Naive thymus-derived CD8-positive, alpha-beta T cell (primary cell): ENCODE measurements around the gene FAF2. TPM values are rescaled to one million over a fixed set of nuclear protein-coding genes. Genes with fewer than 3 reads are reported as not detected.
"Not testable (repeated sequence)": the region's sequence is repeated elsewhere in the genome, so short reads cannot be mapped to it uniquely, and the experiment has no call there.

ENCODE experiments used
- ATAC-seq, 2 donors: fragments of 150-1000 bp; cut with Tn5 transposase in 1 of 2; sonication (Bioruptor Pico), chemical (Tn5 transposase) in 1 of 2; 1 replicate in 1 of 2; 2 replicates in 1 of 2; pipeline ENCODE4 v1.10.0; 2021; ENCODE audit warnings: mild to moderate bottlenecking in 2 of 2, moderate library complexity in 2 of 2
- POLR2A ChIA-PET: fragments of 350-600 bp; sonication (Branson Sonifier 250); formaldehyde crosslinking; loops from one replicate; lab custom pipeline; 2021; ENCODE audit warnings: antibody characterized with exemption; lab: Charles Lee
- DNase-seq, 10 donors: peaks; one replicate each; pipeline versions ENCODE4 v3.0.0 to v3.0.0-alpha.2; 2020 to 2022
- H3K27ac Mint-ChIP-seq, 10 donors: one replicate each; pipeline ENCODE4 v1.8.0; 2020 to 2022; ENCODE audit warnings: mild to moderate bottlenecking in 10 of 10, mixed read lengths in 10 of 10, moderate library complexity in 4 of 10, inconsistent platforms in 1 of 10
- H3K27me3 Mint-ChIP-seq, 5 donors: one replicate each; pipeline ENCODE4 v1.8.0; 2021 to 2022; ENCODE audit warnings: mixed read lengths in 5 of 5
- H3K36me3 Mint-ChIP-seq, 3 donors: one replicate each; pipeline ENCODE4 v1.8.0; 2020 to 2022; ENCODE audit warnings: mixed read lengths in 3 of 3, mild to moderate bottlenecking in 2 of 3, inconsistent platforms in 1 of 3
- H3K4me1 Mint-ChIP-seq, 4 donors: one replicate each; pipeline ENCODE4 v1.8.0; 2021 to 2022; ENCODE audit warnings: mixed read lengths in 4 of 4
- H3K4me3 Mint-ChIP-seq, 10 donors: one replicate each; pipeline ENCODE4 v1.8.0; 2020 to 2022; ENCODE audit warnings: mild to moderate bottlenecking in 10 of 10, mixed read lengths in 10 of 10, moderate library complexity in 6 of 10, inconsistent platforms in 1 of 10
- H3K9me3 Mint-ChIP-seq, 9 donors: one replicate each; pipeline ENCODE4 v1.8.0; 2020 to 2022; ENCODE audit warnings: mixed read lengths in 9 of 9, mild to moderate bottlenecking in 3 of 9, inconsistent platforms in 1 of 9, moderate library complexity in 1 of 9
- polyA plus RNA-seq, 3 donors: library from polyadenylated mRNA; unstranded; fragments of 300-500 nt; fragmentation: Illumina TruSeq; gene quantifications; one replicate each; pipeline ENCODE4 v1.2.3, GENCODE V29; 2021
- total RNA-seq, 8 experiments: library from RNA in 2 of 8; stranded (reverse) in 2 of 8; gene quantifications; one replicate each; pipeline ENCODE4 v1.2.3 and lab custom pipeline; 2021 to 2026

Gene FAF2
- total and polyA plus RNA-seq, 5 experiments from 2014 or later = 9.5 to 37.8 (median 12.0) TPM

- H3K4me1 Mint-ChIP-seq = peaks cover 3 to 46% (median 37%) of the 10 kb centered on the region in 4 donors
- ATAC-seq = no peak
- POLR2A ChIA-PET = interaction anchor here (1.3 kb wide), 1 partner anchor 65 kb away, joined by 3 read pairs; no protein-coding TSS in a partner anchor
Observed at GRCh38 chr5:176466245-176466871, 18.2 kb downstream of the FAF2 start.

GRCh38 chr5:176469296-176469695 is 21.1 kb downstream of the FAF2 start:
- POLR2A ChIA-PET = interaction anchor here (1.2 kb wide), 1 partner anchor 60 kb away, joined by 3 read pairs; no protein-coding TSS in a partner anchor
- no peak for ATAC-seq

More at GRCh38 chr5:176466245-176466871, 18.2 kb downstream of the FAF2 start:
- Mint-ChIP-seq H3K27ac (peak overlapping the region in 4 of 10 donors; percentile 12 to 75 (median 30)), H3K27me3 (no peaks in the 10 kb centered on the region), H3K4me3 (no peak overlapping the region), H3K36me3 (peaks cover 0 to 59% (median 7%) of the 10 kb centered on the region in 3 donors), H3K9me3 (no peaks in the 10 kb centered on the region)
- DNase-seq = no peak

GRCh38 chr5:176470539-176470938 is 22.4 kb downstream of the FAF2 start:
- Mint-ChIP-seq H3K4me3 (no peak overlapping the region), H3K27me3 (no peaks in the 10 kb centered on the region), H3K27ac (peak overlapping the region in 2 of 10 donors; percentile 9 to 46), H3K9me3 (peaks cover 0 to 6% (median 0%) of the 10 kb centered on the region in 9 donors), H3K36me3 (peaks cover 16 to 64% (median 26%) of the 10 kb centered on the region in 3 donors), H3K4me1 (peaks cover 1 to 37% (median 35%) of the 10 kb centered on the region in 4 donors)
- POLR2A ChIA-PET = interaction anchor here (0.6 kb wide), 1 partner anchor 694 kb away, joined by 7 read pairs; no protein-coding TSS in a partner anchor
- ATAC-seq (no peak), DNase-seq (no peak)

More at GRCh38 chr5:176469296-176469695, 21.1 kb downstream of the FAF2 start:
- H3K27ac Mint-ChIP-seq = peak overlapping the region in 2 of 10 donors; percentile 1
- H3K36me3 Mint-ChIP-seq = peaks cover 12 to 68% (median 21%) of the 10 kb centered on the region in 3 donors
- no peak for DNase-seq
- peaks cover 1 to 39% (median 34%) of the 10 kb centered on the region in 4 donors for H3K4me1 Mint-ChIP-seq
- H3K9me3 Mint-ChIP-seq = peaks cover 0 to 4% (median 0%) of the 10 kb centered on the region in 9 donors
- H3K4me3 Mint-ChIP-seq = no peak overlapping the region
- no peaks in the 10 kb centered on the region for H3K27me3 Mint-ChIP-seq

GRCh38 chr5:176471098-176471497 is 22.9 kb downstream of the FAF2 start:
- Mint-ChIP-seq H3K9me3 (peaks cover 0 to 6% (median 0%) of the 10 kb centered on the region in 9 donors), H3K27ac (peak overlapping the region in 5 of 10 donors; percentile 2 to 46 (median 9)), H3K36me3 (peaks cover 16 to 64% (median 26%) of the 10 kb centered on the region in 3 donors), H3K27me3 (no peaks in the 10 kb centered on the region), H3K4me3 (no peak overlapping the region), H3K4me1 (peaks cover 1 to 40% (median 31%) of the 10 kb centered on the region in 4 donors)
- DNase-seq (no peak), ATAC-seq (no peak)
- POLR2A ChIA-PET = no interaction called here

- Mint-ChIP-seq H3K27me3 (no peaks in the 10 kb centered on the region), H3K36me3 (peaks cover 16 to 53% (median 21%) of the 10 kb centered on the region in 3 donors), H3K4me1 (peaks cover 5 to 36% (median 25%) of the 10 kb centered on the region in 4 donors), H3K27ac (peak overlapping the region in 3 of 10 donors; percentile 10 to 40 (median 19)), H3K9me3 (peaks cover 0 to 6% (median 0%) of the 10 kb centered on the region in 9 donors), H3K4me3 (no peak overlapping the region)
- ATAC-seq (no peak), DNase-seq (no peak)
- POLR2A ChIA-PET = no interaction called here
Observed at GRCh38 chr5:176473335-176474006, 25.3 kb downstream of the FAF2 start.

- DNase-seq (no peak), ATAC-seq (no peak)
- H3K36me3 Mint-ChIP-seq = peaks cover 16 to 57% (median 21%) of the 10 kb centered on the region in 3 donors
- no peak overlapping the region for H3K4me3 Mint-ChIP-seq
- H3K27me3 Mint-ChIP-seq = no peaks in the 10 kb centered on the region
- H3K9me3 Mint-ChIP-seq = peaks cover 0 to 6% (median 0%) of the 10 kb centered on the region in 9 donors
- H3K27ac Mint-ChIP-seq = no peak overlapping the region
- POLR2A ChIA-PET = no interaction called here
- H3K4me1 Mint-ChIP-seq = peaks cover 7 to 34% (median 25%) of the 10 kb centered on the region in 4 donors
Observed at GRCh38 chr5:176474476-176474875, 26.3 kb downstream of the FAF2 start.

- Mint-ChIP-seq H3K36me3 (peaks cover 0 to 70% (median 21%) of the 10 kb centered on the region in 3 donors), H3K27ac (no peak overlapping the region), H3K27me3 (no peaks in the 10 kb centered on the region), H3K4me1 (peaks cover 14 to 35% (median 18%) of the 10 kb centered on the region in 4 donors), H3K4me3 (no peak overlapping the region), H3K9me3 (no peaks in the 10 kb centered on the region)
- ATAC-seq (no peak), DNase-seq (no peak)
- POLR2A ChIA-PET = no interaction called here
Observed at GRCh38 chr5:176481711-176482110, 33.5 kb downstream of the FAF2 start.

- POLR2A ChIA-PET = no interaction called here
- peaks cover 20 to 44% (median 35%) of the 10 kb centered on the region in 4 donors for H3K4me1 Mint-ChIP-seq
- H3K27ac Mint-ChIP-seq = peak overlapping the region in 3 of 10 donors; percentile 13 to 41 (median 17)
- no peaks in the 10 kb centered on the region for H3K27me3 Mint-ChIP-seq
- DNase-seq = no peak
- H3K36me3 Mint-ChIP-seq = peaks cover 7 to 79% (median 20%) of the 10 kb centered on the region in 3 donors
- H3K4me3 Mint-ChIP-seq = no peak overlapping the region
- no peak for ATAC-seq
- no peaks in the 10 kb centered on the region for H3K9me3 Mint-ChIP-seq
Observed at GRCh38 chr5:176485176-176485575, 37.0 kb downstream of the FAF2 start.

GRCh38 chr5:176486189-176486757 is 38.1 kb downstream of the FAF2 start:
- POLR2A ChIA-PET = interaction anchor here (1.3 kb wide), 1 partner anchor 50 kb away, joined by 4 read pairs; no protein-coding TSS in a partner anchor
- H3K4me1 Mint-ChIP-seq = peaks cover 21 to 48% (median 36%) of the 10 kb centered on the region in 4 donors
- peak overlapping the region in 1 of 10 donors; percentile 40 for H3K27ac Mint-ChIP-seq
- ATAC-seq (no peak), DNase-seq (no peak)
- no peaks in the 10 kb centered on the region for H3K9me3 Mint-ChIP-seq
- peaks cover 7 to 86% (median 24%) of the 10 kb centered on the region in 3 donors for H3K36me3 Mint-ChIP-seq
- no peaks in the 10 kb centered on the region for H3K27me3 Mint-ChIP-seq
- no peak overlapping the region for H3K4me3 Mint-ChIP-seq

GRCh38 chr5:176487160-176487559 is 39.0 kb downstream of the FAF2 start:
- not testable (repeated sequence) for ATAC-seq, H3K4me3 Mint-ChIP-seq, DNase-seq, H3K27me3 Mint-ChIP-seq, H3K9me3 Mint-ChIP-seq
- H3K4me1 Mint-ChIP-seq = peaks cover 22 to 47% (median 33%) of the 10 kb centered on the region in 4 donors
- H3K36me3 Mint-ChIP-seq = peaks cover 7 to 89% (median 18%) of the 10 kb centered on the region in 3 donors
- peak overlapping the region in 4 of 10 donors; percentile 7 to 41 (median 28) for H3K27ac Mint-ChIP-seq
- POLR2A ChIA-PET = interaction anchor here (1.3 kb wide), 1 partner anchor 49 kb away, joined by 4 read pairs; no protein-coding TSS in a partner anchor

- peaks cover 13 to 92% (median 22%) of the 10 kb centered on the region in 3 donors for H3K36me3 Mint-ChIP-seq
- no peaks in the 10 kb centered on the region for H3K27me3 Mint-ChIP-seq
- H3K4me3 Mint-ChIP-seq = peak overlapping the region in 7 of 10 donors; percentile 2 to 76 (median 57)
- no peak for DNase-seq
- peak overlapping the region in 8 of 10 donors; percentile 40 to 87 (median 68) for H3K27ac Mint-ChIP-seq
- H3K9me3 Mint-ChIP-seq = no peaks in the 10 kb centered on the region
- peaks cover 23 to 42% (median 32%) of the 10 kb centered on the region in 4 donors for H3K4me1 Mint-ChIP-seq
- ATAC-seq = no peak
- POLR2A ChIA-PET = interaction anchor here (0.7 to 1.5 kb wide), 3 partner anchors 38 to 54 kb away, joined by 3 read pairs; no protein-coding TSS in a partner anchor
Observed at GRCh38 chr5:176489077-176489476, 40.9 kb downstream of the FAF2 start.

GRCh38 chr5:176490301-176490700 is 42.1 kb downstream of the FAF2 start:
- H3K4me3 Mint-ChIP-seq = no peak overlapping the region
- H3K27me3 Mint-ChIP-seq = no peaks in the 10 kb centered on the region
- H3K27ac Mint-ChIP-seq = peak overlapping the region in 2 of 10 donors; percentile 15 to 65
- DNase-seq = no peak
- POLR2A ChIA-PET = interaction anchor here (1.5 kb wide), 1 partner anchor 46 kb away, joined by 3 read pairs; no protein-coding TSS in a partner anchor
- no peaks in the 10 kb centered on the region for H3K9me3 Mint-ChIP-seq
- no peak for ATAC-seq
- peaks cover 13 to 93% (median 26%) of the 10 kb centered on the region in 3 donors for H3K36me3 Mint-ChIP-seq
- peaks cover 21 to 33% (median 27%) of the 10 kb centered on the region in 4 donors for H3K4me1 Mint-ChIP-seq
